PC-3 (cell line): ENCODE data around the gene MYCT1. TPM values are rescaled to one million over a fixed set of nuclear protein-coding genes. Genes with fewer than 3 reads are reported as not detected.
"Not testable (repeated sequence)": the region's sequence is repeated elsewhere in the genome, so short reads cannot be mapped to it uniquely, and the experiment has no call there.

ENCODE experiments used
- ATAC-seq: fragments of 200-7000 bp; cut with Tn5 transposase; 2 replicates; pipeline ENCODE4 v1.9.1; 2020; ENCODE audit warnings: mild to moderate bottlenecking, moderate library complexity
- BruUV-seq: library from RNA; stranded (reverse); fragments of 400-500 nt; replicated peaks from 2 replicates; lab custom pipeline; 2021; lab: Mats Ljungman, UMichigan
- CTCF ChIA-PET: fragments of 300-600 bp; sonication (Branson Sonifier 250); formaldehyde crosslinking; loops from one replicate; lab custom pipeline; 2022; ENCODE audit warnings: antibody characterized with exemption; lab: Charles Lee
- POLR2A ChIA-PET: fragments of 300-600 bp; sonication (Branson Sonifier 250); formaldehyde crosslinking; loops from one replicate; lab custom pipeline; 2022; ENCODE audit warnings: antibody characterized with exemption; ENCODE audit not compliant: unreplicated experiment; lab: Charles Lee
- DNase-seq: peaks from one replicate; pipeline ENCODE4 v3.0.0-alpha.2; 2015
- H2AFZ ChIP-seq: fragments of 300-600 bp; sonication (generic); 2 replicates; pipeline ENCODE4 v1.6.0; 2016; ENCODE audit warnings: antibody characterized with exemption, low read length
- H3F3A ChIP-seq: fragments of 300-600 bp; sonication (generic); one replicate; pipeline ENCODE4 v1.6.0; 2017; ENCODE audit warnings: antibody characterized with exemption, low read length, control low read depth, mild to moderate bottlenecking; ENCODE audit not compliant: unreplicated experiment
- H3K27ac ChIP-seq: fragments of 300-600 bp; sonication (generic); 2 replicates; pipeline ENCODE4 v1.5.1; 2016; ENCODE audit warnings: mild to moderate bottlenecking, low read length
- H3K27me3 ChIP-seq: fragments of 300-600 bp; sonication (generic); 2 replicates; pipeline ENCODE4 v1.6.1; 2016; ENCODE audit warnings: low read length, mixed read lengths
- H3K36me3 ChIP-seq: fragments of 300-600 bp; sonication (generic); 2 replicates; pipeline ENCODE4 v1.6.1; 2016; ENCODE audit warnings: low read depth, mixed run types, low read length, mixed read lengths
- H3K4me1 ChIP-seq: fragments of 300-600 bp; sonication (generic); 2 replicates; pipeline ENCODE4 v1.5.1; 2016; ENCODE audit warnings: low read length; ENCODE audit not compliant: insufficient read depth
- H3K4me2 ChIP-seq: fragments of 300-600 bp; sonication (generic); 2 replicates; pipeline ENCODE4 v1.6.0; 2016; ENCODE audit warnings: low read length
- H3K4me3 ChIP-seq: fragments of 300-600 bp; sonication (generic); 2 replicates; pipeline ENCODE4 v1.5.1; 2016; ENCODE audit warnings: mild to moderate bottlenecking, low read length, mixed read lengths
- H3K79me2 ChIP-seq: fragments of 300-600 bp; sonication (generic); 2 replicates; pipeline ENCODE4 v1.6.1; 2017; ENCODE audit warnings: low read length, mixed read lengths
- H3K9ac ChIP-seq: fragments of 300-600 bp; sonication (generic); 2 replicates; pipeline ENCODE4 v1.6.0; 2016; ENCODE audit warnings: mild to moderate bottlenecking, low read length
- H3K9me2 ChIP-seq: fragments of 300-600 bp; sonication (generic); replicated peaks from 2 replicates; pipeline ENCODE4 v1.6.1; 2016; ENCODE audit warnings: mixed run types, low read length, mixed read lengths
- H3K9me3 ChIP-seq: fragments of 300-600 bp; sonication (generic); 2 replicates; pipeline ENCODE4 v1.6.1; 2016; ENCODE audit warnings: low read length, mixed read lengths
- H4K20me1 ChIP-seq: fragments of 300-600 bp; sonication (generic); 2 replicates; pipeline ENCODE4 v1.6.1; 2016; ENCODE audit warnings: low read length, mixed read lengths
- EZH2 ChIP-seq: fragments of 300-600 bp; sonication (generic); IDR thresholded peaks from one replicate; pipeline ENCODE4 v1.6.1; 2017; ENCODE audit warnings: antibody characterized with exemption, mild to moderate bottlenecking, low read length; ENCODE audit not compliant: unreplicated experiment
- EZH2phosphoT487 ChIP-seq: fragments of 300-600 bp; sonication (generic); IDR thresholded peaks from 2 replicates; pipeline ENCODE4 v1.6.1; 2018; ENCODE audit warnings: mild to moderate bottlenecking, antibody characterized with exemption, low read length, borderline replicate concordance
- intact Hi-C: fragments of 100-400 bp; cut with micrococcal nuclease; formaldehyde crosslinking; loops from 2 replicates; pipeline ENCODE4 v1.9.0; 2023
- total RNA-seq: library from RNA; depleted of rRNA; stranded (reverse); fragments of >200 nt; gene quantifications from 2 replicates; pipeline ENCODE4 v1.2.3, GENCODE V29; 2014
- TF ChIP-seq, protein P1 (sequence below): fragments of 300-600 bp; sonication (generic); conservative IDR thresholded peaks from 2 replicates; pipeline ENCODE4 v1.5.1; 2017; ENCODE audit warnings: antibody characterized with exemption, low read depth, mild to moderate bottlenecking, low read length

The MYCT1 gene
- total RNA-seq, 1 experiment from 2014 or later = 0.55 TPM

DNA sequence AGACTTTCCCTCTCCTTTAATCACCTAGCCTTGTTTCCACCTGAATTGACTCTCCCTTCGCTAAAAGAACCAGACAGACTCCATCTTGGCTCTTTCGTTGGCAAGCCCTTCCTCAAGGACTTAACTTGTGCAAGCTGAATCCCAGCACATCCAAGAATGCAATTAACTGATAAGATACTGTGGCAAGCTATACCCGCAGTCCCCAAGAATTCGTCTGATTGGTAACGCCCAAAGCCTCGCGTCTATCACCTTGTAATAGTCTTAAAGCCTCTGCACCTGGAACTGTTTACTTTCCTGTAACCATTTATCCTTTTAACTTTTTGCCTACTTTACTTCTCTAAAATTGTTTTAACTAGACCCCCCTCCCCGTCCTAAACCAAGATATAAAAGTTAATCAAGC lies 15.6 kb upstream of the MYCT1 start:
- no peak overlapping the region for H3K27ac ChIP-seq
- BruUV-seq = no TSS peak
- no peak overlapping the region for H3K9ac ChIP-seq
- H3K36me3 ChIP-seq = no peaks in the 10 kb centered on the region
- CTCF ChIA-PET = no interaction called here
- no peak overlapping the region for H3K4me2 ChIP-seq
- no peaks in the 10 kb centered on the region for H4K20me1 ChIP-seq
- H3F3A ChIP-seq = no peaks in the 10 kb centered on the region
- POLR2A ChIA-PET = no interaction called here
- H3K79me2 ChIP-seq = no peaks in the 10 kb centered on the region
- no peak overlapping the region for H2AFZ ChIP-seq
- H3K9me2 ChIP-seq = no peaks in the 10 kb centered on the region
- intact Hi-C loops = no loop called here
- ATAC-seq = no peak
- H3K4me1 ChIP-seq = no peaks in the 10 kb centered on the region
- no peak for TF ChIP-seq EZH2phosphoT487
- TF ChIP-seq, protein P1, sequence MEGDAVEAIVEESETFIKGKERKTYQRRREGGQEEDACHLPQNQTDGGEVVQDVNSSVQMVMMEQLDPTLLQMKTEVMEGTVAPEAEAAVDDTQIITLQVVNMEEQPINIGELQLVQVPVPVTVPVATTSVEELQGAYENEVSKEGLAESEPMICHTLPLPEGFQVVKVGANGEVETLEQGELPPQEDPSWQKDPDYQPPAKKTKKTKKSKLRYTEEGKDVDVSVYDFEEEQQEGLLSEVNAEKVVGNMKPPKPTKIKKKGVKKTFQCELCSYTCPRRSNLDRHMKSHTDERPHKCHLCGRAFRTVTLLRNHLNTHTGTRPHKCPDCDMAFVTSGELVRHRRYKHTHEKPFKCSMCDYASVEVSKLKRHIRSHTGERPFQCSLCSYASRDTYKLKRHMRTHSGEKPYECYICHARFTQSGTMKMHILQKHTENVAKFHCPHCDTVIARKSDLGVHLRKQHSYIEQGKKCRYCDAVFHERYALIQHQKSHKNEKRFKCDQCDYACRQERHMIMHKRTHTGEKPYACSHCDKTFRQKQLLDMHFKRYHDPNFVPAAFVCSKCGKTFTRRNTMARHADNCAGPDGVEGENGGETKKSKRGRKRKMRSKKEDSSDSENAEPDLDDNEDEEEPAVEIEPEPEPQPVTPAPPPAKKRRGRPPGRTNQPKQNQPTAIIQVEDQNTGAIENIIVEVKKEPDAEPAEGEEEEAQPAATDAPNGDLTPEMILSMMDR = no peak
- no peak for TF ChIP-seq EZH2
- H3K4me3 ChIP-seq = no peak overlapping the region
- H3K9me3 ChIP-seq = no peaks in the 10 kb centered on the region
- DNase-seq = no peak
- H3K27me3 ChIP-seq = peaks cover 40% of the 10 kb centered on the region

DNA sequence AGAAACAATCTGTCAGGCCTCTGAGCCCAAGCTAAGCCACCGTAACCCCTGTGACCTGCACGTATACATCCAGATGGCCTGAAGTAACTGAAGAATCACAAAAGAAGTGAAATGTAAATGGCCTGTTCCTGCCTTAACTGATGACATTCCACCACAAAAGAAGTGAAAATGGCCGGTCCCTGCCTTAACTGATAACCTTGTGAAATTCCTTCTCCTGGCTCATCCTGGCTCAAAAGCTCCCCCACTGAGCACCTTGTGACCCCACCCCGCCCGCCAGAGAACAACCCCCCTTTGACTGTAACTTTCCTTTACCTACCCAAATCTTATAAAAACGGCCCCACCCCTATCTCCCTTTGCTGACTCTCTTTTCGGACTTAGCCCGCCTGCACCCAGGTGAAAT lies 14.8 kb upstream of the MYCT1 start:
- H2AFZ ChIP-seq, H3K9me2 ChIP-seq, intact Hi-C loops, ATAC-seq, H4K20me1 ChIP-seq, POLR2A ChIA-PET, DNase-seq, CTCF ChIA-PET, H3K79me2 ChIP-seq, H3K27ac ChIP-seq, H3K4me3 ChIP-seq, H3K4me1 ChIP-seq, H3K36me3 ChIP-seq, H3K4me2 ChIP-seq, H3F3A ChIP-seq, H3K9ac ChIP-seq, BruUV-seq, H3K9me3 ChIP-seq: not testable (repeated sequence)
- peaks cover 45% of the 10 kb centered on the region for H3K27me3 ChIP-seq

DNA sequence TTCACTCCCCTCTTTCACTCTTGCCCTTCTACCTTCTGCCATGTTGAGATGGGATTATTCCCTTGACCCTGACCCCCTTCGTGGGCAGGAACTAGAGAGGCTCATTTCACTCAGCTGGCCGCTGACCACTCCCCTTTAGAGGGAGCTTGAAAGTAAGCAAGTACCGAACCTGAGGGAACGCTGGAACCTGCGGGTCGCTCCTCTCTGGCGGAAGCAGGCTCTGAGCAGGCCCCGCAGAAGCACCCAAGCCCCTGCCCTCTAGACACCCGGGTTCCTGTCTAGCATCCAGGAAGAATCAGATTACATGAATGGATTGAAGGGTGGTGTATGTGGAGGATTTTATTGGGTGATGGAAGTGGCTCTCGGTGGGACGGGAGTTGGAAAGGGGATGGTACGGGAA lies 11.9 kb upstream of the MYCT1 start:
- no peaks in the 10 kb centered on the region for H4K20me1 ChIP-seq
- H3K9ac ChIP-seq = no peak overlapping the region
- DNase-seq = no peak
- H3K4me1 ChIP-seq = no peaks in the 10 kb centered on the region
- POLR2A ChIA-PET = no interaction called here
- TF ChIP-seq EZH2phosphoT487 = no peak
- TF ChIP-seq EZH2 = no peak
- TF ChIP-seq, protein P1 = no peak
- H3K9me3 ChIP-seq = no peaks in the 10 kb centered on the region
- no peak overlapping the region for H2AFZ ChIP-seq
- BruUV-seq = no TSS peak
- H3K27ac ChIP-seq = no peak overlapping the region
- no peak overlapping the region for H3K4me2 ChIP-seq
- intact Hi-C loops = no loop called here
- no peak overlapping the region for H3K4me3 ChIP-seq
- no peaks in the 10 kb centered on the region for H3F3A ChIP-seq
- peaks cover 54% of the 10 kb centered on the region for H3K27me3 ChIP-seq
- ATAC-seq = no peak
- H3K79me2 ChIP-seq = no peaks in the 10 kb centered on the region
- CTCF ChIA-PET = no interaction called here
- H3K9me2 ChIP-seq = no peaks in the 10 kb centered on the region
- no peaks in the 10 kb centered on the region for H3K36me3 ChIP-seq
